Measurements from ENCODE around the gene HOMER2.
"Not testable (repeated sequence)": the region's sequence is repeated elsewhere in the genome, so short reads cannot be mapped to it uniquely, and the experiment has no call there.

Gene HOMER2

DNA sequence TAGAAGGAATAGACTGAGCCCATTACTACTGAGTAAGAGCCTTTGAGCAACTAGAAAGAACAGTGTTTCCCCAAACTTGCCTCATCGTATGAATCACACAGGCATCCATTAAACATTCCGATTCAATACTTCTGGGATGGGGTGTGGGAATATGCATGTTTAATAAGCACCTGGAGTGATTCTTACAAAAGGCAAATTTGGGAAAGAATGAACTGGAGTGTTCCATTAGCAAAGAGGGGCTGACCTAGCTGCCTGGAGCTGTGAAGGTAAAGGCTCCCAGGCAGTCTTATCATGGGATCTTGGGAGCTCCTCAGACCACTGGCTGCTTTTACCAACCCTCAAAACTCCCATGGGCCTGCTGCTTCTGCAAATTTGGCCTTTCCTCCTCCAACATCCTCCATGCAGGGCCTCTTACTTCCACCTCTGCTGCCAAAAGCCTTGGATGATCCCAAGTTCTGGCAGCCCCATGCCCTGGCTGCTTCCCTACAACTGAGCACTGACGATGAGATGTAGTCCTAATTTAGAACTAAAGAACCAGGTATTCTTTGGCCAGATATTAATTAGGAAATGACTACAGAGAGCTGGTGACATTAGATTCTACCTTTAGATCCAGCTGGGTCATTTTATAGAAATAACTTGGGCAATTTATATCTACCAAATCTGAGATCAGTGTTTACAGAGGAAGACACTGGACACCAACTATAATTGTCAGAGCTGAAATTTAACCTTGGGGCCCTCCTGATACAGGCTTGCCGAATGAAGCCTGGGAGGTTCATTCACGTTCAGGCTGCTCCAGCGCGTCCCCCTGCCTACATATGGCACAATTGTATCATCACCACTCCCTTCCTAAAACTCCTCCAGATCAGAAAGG is 11.2 kb upstream of the HOMER2 start:
- no peak for DNase-seq

DNA sequence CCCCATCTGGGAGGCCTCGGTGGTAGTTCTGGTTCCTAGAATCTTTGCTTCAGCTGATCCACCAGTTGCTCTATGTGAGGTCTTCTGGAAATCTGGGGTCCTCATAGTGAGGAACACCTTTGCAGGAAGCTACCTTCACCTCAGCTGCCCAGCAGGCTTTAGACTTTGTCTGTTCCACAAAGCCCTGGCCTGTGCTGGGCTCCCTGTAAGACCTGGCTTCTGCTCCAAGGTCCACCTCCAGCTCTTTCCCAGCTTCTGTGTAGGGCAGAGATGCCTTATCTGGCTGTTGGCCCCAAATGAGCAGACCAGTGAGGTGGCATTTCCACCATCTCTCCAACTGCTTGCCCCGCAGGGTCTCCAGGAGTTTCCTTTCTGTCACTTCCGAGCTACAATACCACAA is 8.2 kb upstream of the HOMER2 start:
- no peak for DNase-seq

DNA sequence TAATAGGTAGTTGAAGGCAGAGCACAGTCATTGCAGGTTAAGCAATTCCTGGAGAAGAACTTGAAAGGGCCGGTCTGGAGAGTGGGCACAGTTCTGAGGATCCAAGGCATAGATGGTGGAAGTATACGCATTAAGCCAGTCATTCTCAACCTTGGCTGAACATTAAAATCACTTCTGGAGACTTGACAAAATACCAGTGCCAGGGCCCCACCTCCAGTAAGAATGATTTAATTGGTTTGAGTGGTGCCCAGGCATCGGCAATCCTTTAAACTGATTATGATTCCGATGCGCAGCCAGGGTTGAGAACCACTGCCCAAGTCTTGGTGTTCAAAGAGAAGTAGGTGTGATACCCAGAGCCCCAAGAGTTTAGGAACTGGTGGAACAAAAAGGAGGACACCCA is 6.9 kb upstream of the HOMER2 start:
- no peak for DNase-seq

DNA sequence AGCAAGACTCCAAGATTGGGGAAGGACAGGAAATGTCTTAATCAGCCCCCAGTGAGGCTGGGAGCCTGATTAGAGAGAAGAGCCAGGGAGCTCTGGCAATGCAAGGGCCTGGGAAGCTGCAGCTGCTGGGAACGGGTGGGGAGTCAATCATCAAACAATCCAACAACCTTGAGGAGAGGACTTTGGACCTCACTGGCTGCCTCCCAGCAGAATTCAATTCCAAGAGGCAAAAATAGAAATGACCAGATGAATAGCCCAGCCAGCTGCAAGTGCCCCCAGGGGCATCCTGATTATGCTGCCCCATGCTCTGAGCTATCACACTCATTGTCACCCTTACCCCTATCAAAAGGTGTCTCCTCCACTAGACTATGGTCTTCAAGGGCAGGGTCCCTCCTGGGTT is 6.1 kb upstream of the HOMER2 start:
- no peak for DNase-seq

- no peak for DNase-seq
These were observed 905 bp downstream of the HOMER2 start for GRCh38 chr15:82951472-82952157.

DNA sequence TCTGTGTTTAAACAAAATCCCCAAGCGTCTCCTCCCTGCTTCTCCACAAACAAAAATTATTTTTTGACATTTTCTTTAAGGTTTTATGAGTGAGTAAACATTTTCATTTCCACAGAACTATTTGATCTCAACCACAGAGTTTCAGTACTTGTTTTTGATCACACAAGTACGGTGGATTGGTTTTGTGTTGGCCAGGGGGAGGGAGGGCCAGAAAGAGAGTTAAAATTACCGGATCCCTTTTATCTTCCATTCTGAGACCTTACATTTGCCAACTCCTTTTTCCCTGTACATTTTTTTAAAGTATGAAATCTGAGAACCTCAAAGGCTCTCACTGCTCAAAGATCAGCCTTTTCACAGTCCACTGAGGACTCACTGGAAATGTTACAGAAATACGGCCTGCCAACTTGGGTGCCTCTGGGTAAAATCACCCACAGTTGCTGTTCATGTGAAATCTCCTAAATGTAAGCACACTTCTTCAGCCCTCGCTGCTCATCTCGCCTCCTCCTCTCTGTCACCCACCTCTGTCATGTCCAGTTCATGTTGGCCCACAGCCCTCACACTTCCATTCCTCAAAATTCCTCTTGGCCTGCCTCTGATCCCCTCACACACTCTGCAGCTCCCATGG is 1.7 kb downstream of the HOMER2 start:
- no peak for DNase-seq

- DNase-seq: no peak
These were observed 2.2 kb downstream of the HOMER2 start for GRCh38 chr15:82950295-82950694.

DNA sequence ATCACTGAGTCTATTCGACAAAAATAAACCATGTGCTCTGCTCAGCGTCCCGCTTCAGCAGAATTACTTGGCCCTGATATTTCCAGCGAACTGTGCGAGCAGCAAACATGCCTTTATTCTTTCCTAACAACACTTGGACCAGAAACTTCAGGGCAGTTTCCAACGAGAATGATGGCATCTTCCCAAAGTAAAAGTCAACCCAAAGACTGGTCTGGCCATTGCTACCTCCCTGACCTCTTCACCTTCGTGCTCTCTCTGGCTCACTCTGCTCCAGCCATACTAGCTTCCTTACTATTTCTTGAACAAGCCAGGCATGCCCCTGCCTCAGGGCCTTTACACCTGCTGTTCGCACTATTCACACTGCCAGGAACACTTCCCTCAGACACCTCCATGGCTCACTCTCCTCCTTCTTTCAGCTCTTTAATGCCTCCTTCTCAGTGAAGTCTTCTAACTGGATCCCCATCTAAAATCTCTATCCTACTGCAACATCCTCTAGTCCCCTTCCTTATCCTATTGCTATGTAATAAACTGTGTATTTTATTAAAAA is 6.3 kb downstream of the HOMER2 start:
- no peak for DNase-seq

GRCh38 chr15:82945326-82945725 is 7.2 kb downstream of the HOMER2 start:
- no peak for DNase-seq

GRCh38 chr15:82944821-82945220 is 7.7 kb downstream of the HOMER2 start:
- no peak for DNase-seq

- no peak for DNase-seq
These were observed 8.5 kb downstream of the HOMER2 start for GRCh38 chr15:82944056-82944455.

- peak; percentile 33 for DNase-seq
These were observed 9.3 kb downstream of the HOMER2 start for GRCh38 chr15:82943176-82943575.

DNA sequence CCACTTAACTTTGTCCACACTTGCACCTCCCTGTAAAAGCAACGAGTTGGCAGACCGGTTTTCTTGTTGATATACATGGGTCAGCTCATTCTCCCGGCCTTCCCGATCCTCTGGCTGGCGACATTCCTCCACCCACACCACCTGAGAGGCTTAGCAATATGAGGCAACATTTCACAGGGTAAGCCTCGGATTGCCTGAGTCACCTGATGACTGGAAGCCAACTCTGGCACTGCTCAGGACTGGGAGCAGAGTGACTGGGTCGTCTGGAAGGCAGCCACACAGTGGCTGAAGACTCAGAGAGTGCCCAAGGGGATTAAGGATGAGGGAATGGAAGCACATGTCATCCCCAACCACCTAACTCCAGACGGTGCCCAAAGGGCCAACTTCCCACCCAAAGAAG is 9.8 kb downstream of the HOMER2 start:
- no peak for DNase-seq

GRCh38 chr15:82939678-82940077 is 12.8 kb downstream of the HOMER2 start:
- not testable (repeated sequence) for DNase-seq

- no peak for DNase-seq
These were observed 14.8 kb downstream of the HOMER2 start for GRCh38 chr15:82937712-82938058.

GRCh38 chr15:82936966-82937711 is 15.4 kb downstream of the HOMER2 start:
- DNase-seq: no peak

GRCh38 chr15:82935382-82935781 is 17.1 kb downstream of the HOMER2 start:
- no peak for DNase-seq

DNA sequence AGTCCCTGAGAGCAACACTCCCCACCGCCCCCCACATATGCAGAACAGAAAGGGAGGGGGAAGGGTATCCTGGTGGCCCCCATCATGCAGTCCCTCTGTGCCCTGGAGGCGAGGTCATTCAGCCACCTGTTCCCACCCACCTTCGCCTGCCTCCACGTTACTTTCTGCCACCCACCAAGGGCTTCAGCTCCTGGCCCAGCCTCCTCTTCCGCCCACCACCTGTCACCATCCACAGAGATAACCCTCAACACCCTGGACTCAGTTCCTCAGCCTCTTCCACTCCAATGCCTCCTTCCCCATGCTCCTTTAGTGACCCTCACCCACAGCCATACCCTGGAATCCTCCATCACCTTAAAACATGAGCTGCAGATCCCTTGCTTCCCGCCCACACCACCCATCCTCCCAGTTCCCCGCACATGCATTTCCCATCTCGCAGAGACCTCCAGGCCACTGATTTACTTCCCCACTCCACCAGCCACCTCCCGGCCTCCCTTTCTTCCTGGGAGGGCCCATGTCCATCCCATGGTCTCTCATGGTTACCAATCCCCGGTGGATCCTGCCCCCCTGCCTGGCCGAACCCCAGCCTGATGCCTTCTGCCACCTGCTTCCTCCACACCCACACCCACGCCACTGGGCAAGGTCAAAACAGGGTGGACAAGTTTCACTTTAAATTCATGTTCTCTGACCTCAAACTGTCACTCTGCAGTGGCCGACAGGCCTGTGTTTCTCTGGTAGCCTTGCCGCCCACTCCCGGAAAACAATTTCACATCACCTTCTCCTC is 18.2 kb downstream of the HOMER2 start:
- DNase-seq: no peak

DNA sequence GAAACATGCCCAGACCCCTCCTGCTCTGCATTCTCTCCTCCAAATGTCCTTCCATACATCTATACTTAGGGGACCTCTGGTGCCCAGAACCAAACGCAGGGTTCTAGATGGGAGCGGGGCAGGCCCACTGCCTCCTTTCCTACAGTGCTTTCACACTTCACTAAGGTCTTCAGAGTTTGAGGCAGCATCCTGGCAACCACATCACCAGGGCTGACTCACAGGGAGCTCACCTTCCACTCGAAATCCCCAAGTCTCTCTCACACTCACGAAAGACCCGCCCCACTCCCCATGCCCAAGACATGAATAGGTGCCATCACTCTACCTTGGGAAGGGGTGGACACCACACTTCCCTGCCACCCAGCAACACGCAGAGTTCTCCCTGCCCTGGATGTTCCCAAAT is 18.9 kb downstream of the HOMER2 start:
- DNase-seq: no peak

GRCh38 chr15:82931221-82931620 is 21.3 kb downstream of the HOMER2 start:
- DNase-seq: no peak

- DNase-seq: no peak
These were observed 22.1 kb downstream of the HOMER2 start for GRCh38 chr15:82930461-82930860.

DNA sequence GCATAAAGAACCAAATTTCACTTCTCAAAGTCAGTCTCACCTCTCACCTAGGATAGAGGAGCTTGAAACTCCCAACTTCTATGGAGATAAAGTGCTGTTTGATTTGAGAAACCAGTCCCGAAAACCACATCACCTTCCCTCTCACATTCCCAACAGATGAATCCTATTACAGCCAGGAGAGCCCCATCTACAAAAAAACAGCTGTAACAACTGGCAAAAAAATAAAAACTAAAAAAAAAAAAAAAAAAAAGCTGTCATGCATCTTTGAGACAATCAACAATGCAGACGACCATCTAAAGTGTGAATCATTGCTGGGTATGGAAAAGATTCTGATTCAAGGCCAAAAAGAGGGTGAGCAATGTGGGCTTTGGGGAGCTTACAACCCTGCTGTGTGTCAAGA is 23.8 kb downstream of the HOMER2 start:
- no peak for DNase-seq
